Measurements from ENCODE around the gene THRA.

THRA gene

GRCh38 chr17:40098846-40099618 is 36.3 kb downstream of the THRA start:
- H3K9ac ChIP-seq, result peak overlapping the region; percentile 80 to 91 (median 85)
- peaks cover 0 to 25% (median 12%) of the 10 kb centered on the region in 11 experiments; a peak in 14 of 22 replicates for H3K36me3 ChIP-seq
- H3K4me2 ChIP-seq, result peak overlapping the region; percentile 98 to 100 (median 99)
- H3K27ac ChIP-seq, result peak overlapping the region; percentile 90 to 98 (median 95)
- peak overlapping the region; percentile 66 to 82 (median 70) for H3K4me3 ChIP-seq
- TF ChIP-seq Cebpa-rat (IDR thresholded peaks at IDR 0.05), result no peak
- peaks cover 0 to 7% (median 0%) of the 10 kb centered on the region in 11 experiments; a peak in 1 of 22 replicates for H4K20me1 ChIP-seq
- H3K4me1 ChIP-seq, result peaks cover 76 to 91% (median 87%) of the 10 kb centered on the region in 10 experiments
- no peaks in the 10 kb centered on the region for H3K9me3 ChIP-seq (replicated peaks in 1 of 11)
- H3K27me3 ChIP-seq, result no peaks in the 10 kb centered on the region; a peak in 1 of 22 replicates

GRCh38 chr17:40099619-40100418 is 37.1 kb downstream of the THRA start:
- Histone ChIP-seq H3K36me3 (peaks cover 0 to 17% (median 6%) of the 10 kb centered on the region in 11 experiments; a peak in 12 of 22 replicates), H3K4me2 (peak overlapping the region; percentile 94 to 100 (median 99)), H3K27me3 (no peaks in the 10 kb centered on the region; a peak in 1 of 22 replicates), H3K27ac (peak overlapping the region; percentile 90 to 98 (median 95)), H3K4me1 (peaks cover 74 to 91% (median 86%) of the 10 kb centered on the region in 10 experiments), H3K9ac (peak overlapping the region; percentile 76 to 91 (median 83)), H3K9me3 (replicated peaks in 1 of 11) (no peaks in the 10 kb centered on the region), H3K4me3 (peak overlapping the region; percentile 66 to 82 (median 70)), H4K20me1 (peaks cover 0 to 3% (median 0%) of the 10 kb centered on the region in 11 experiments; a peak in 1 of 22 replicates)
- TF ChIP-seq Cebpa-rat (IDR thresholded peaks at IDR 0.05), result no peak

- peak within 1 kb of the TSS; percentile 76 to 91 (median 83) for H3K9ac ChIP-seq
- peak within 1 kb of the TSS; percentile 94 to 100 (median 99) for H3K4me2 ChIP-seq
- no peaks in the 10 kb centered on the region for H3K9me3 ChIP-seq (replicated peaks in 1 of 11)
- peak within 1 kb of the TSS; percentile 66 to 82 (median 70) for H3K4me3 ChIP-seq
- no peaks in the 10 kb centered on the region; a peak in 1 of 22 replicates for H3K27me3 ChIP-seq
- H3K4me1 ChIP-seq, result peaks cover 74 to 91% (median 86%) of the 10 kb centered on the region in 10 experiments
- peak within 1 kb of the TSS; percentile 90 to 98 (median 95) for H3K27ac ChIP-seq
- no peak for TF ChIP-seq Cebpa-rat (IDR thresholded peaks at IDR 0.05)
- H4K20me1 ChIP-seq, result no peaks in the 10 kb centered on the region; a peak in 1 of 22 replicates
- peaks cover 0 to 12% (median 4%) of the 10 kb centered on the region in 11 experiments; a peak in 5 of 22 replicates for H3K36me3 ChIP-seq
These were observed 37.6 kb downstream of the THRA start, which contains the start of gene NR1D1 for GRCh38 chr17:40100419-40100668. Gene NR1D1, minus strand, starts transcription at chr17:40100589. Its CDS starts 495 bp downstream, at chr17:40100094.

DNA sequence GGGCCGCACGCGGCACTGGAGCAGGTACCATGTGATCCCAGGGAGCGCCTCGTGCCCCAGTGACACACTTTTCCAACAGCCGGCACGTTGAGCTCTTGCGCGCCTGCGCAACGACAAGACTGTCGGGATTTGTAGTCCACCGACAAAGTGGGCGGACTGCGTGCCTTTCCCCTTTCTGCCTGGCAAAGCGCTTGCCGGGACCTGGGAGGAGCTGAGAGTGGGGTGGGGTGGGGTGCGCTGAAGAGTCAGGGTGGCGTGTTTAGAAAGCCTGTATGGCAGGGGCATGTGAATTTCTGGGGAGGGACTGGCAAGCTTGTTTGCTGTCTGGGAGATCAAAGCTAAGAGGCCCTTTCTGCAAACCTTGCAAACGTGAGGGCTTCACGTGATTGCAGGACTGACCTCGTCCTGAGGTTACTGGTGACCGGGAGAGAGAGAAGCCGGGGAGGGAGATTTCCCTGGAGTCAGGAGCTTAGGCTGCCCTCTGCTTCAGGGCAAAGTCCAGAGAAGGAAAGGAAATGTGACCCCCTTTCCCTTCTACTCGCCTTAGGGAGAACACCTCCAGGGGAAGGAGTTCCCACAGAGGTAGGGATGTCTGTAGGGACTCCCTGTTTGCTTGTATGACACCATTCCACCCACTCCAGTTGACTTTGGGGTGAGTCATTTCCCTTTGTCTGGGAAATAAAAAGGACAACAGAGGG is 38.1 kb downstream of the THRA start:
- Histone ChIP-seq H3K4me1 (peaks cover 74 to 91% (median 86%) of the 10 kb centered on the region in 10 experiments), H3K27ac (peak overlapping the region; percentile 90 to 98 (median 95))
- no peak for TF ChIP-seq Cebpa-rat (IDR thresholded peaks at IDR 0.05)

DNA sequence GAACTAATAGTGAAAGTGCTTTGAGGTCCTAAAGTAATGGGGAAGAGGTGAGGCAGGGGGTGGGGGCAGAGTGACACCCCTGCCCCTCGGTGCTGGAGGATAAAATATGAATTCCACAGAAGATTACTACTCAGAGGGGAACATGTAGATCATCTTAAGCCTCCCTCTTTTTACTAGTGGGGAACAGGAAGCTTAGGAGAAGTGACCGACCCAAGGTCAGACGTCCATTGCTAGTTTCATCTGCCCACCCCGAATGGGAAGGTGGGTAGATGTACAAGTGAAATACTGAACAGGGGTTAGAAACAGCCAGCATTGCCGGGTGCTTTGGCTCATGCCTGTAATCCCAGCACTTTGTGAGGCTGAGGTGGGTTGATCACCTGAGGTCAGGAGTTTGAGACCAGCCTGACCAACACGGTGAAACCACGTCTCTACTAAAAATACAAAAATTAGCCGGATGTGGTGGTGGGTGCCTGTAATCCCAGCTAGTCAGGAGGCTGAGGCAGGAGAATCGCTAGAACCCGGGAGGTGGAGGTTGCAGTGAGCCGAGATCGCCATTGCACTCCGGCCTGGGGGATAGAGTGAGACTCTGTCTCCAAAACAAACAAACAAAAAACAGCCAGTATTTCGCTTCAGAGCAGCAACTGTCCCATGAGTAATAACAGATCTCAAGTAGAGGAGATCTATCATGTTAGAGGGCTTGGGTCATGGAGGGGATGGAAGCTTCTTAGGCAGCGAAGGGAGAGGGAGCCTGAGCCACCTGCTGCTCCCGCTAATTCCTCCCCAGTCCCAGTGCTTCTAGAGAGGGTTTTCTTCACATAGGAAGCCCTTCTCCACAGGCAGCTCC is 38.8 kb downstream of the THRA start:
- peak overlapping the region in 7 of 10 experiments; percentile 66 to 82 (median 70); a peak in 11 of 20 replicates for H3K4me3 ChIP-seq
- H3K4me2 ChIP-seq, result peak overlapping the region; percentile 94 to 100 (median 99)
- H3K4me1 ChIP-seq, result peaks cover 77 to 94% (median 90%) of the 10 kb centered on the region in 10 experiments
- peak overlapping the region in 10 of 11 experiments; percentile 36 to 98 (median 95); a peak in 18 of 22 replicates for H3K27ac ChIP-seq
- H4K20me1 ChIP-seq, result no peaks in the 10 kb centered on the region
- no peaks in the 10 kb centered on the region for H3K9me3 ChIP-seq (replicated peaks in 1 of 11)
- no peaks in the 10 kb centered on the region; a peak in 1 of 22 replicates for H3K27me3 ChIP-seq
- no peak for TF ChIP-seq Cebpa-rat (IDR thresholded peaks at IDR 0.05)
- peak overlapping the region in 10 of 11 experiments; percentile 76 to 91 (median 83); a peak in 13 of 22 replicates for H3K9ac ChIP-seq
- peaks cover 0 to 10% (median 4%) of the 10 kb centered on the region in 11 experiments; a peak in 5 of 22 replicates for H3K36me3 ChIP-seq

More for the DNA sequence above, 38.1 kb downstream of the THRA start:
- Histone ChIP-seq H4K20me1 (no peaks in the 10 kb centered on the region), H3K9me3 (replicated peaks in 1 of 11) (no peaks in the 10 kb centered on the region), H3K36me3 (peaks cover 0 to 10% (median 4%) of the 10 kb centered on the region in 11 experiments; a peak in 5 of 22 replicates), H3K4me2 (peak overlapping the region; percentile 94 to 100 (median 99)), H3K9ac (peak overlapping the region; percentile 76 to 91 (median 83)), H3K27me3 (no peaks in the 10 kb centered on the region; a peak in 1 of 22 replicates), H3K4me3 (peak overlapping the region; percentile 66 to 82 (median 70))

DNA sequence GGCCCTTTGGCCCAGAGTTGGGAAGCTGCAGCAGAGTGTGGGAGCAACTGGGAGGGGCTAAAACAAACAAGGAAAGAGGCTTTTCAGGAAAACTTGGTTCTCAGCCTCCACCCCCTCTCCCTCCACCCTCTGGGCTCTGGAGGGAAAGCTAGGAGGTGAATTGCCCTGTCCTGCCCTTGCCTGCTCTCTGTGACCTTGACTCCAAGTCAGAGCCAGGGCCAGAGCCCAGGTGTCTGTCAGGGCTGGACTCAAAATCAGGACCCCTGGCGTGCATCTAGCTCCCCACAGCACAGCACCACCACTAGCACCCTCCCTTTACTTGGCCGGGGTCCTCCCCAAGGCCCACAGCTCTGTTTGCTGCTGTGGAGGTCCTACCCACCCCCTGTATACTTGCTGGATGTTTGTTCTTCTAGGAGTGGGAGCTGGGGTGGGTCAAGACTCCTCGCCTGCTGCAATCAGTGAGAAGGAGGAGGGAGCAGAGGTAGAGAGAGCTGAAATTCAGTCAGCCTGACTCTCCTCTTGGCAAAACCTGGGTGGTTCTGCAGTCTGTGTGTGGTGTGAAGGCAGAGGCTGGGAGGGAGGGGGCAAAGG is 40.4 kb downstream of the THRA start:
- H3K27me3 ChIP-seq, result no peaks in the 10 kb centered on the region; a peak in 1 of 22 replicates
- no peaks in the 10 kb centered on the region for H4K20me1 ChIP-seq
- H3K4me3 ChIP-seq, result no peak overlapping the region
- TF ChIP-seq Cebpa-rat (IDR thresholded peaks at IDR 0.05), result no peak
- H3K9ac ChIP-seq, result peak overlapping the region in 7 of 11 experiments; percentile 14 to 55 (median 42); a peak in 15 of 22 replicates
- H3K4me1 ChIP-seq, result peaks cover 75 to 94% (median 90%) of the 10 kb centered on the region in 10 experiments
- H3K36me3 ChIP-seq, result no peaks in the 10 kb centered on the region
- H3K27ac ChIP-seq, result peak overlapping the region in 9 of 11 experiments; percentile 3 to 57 (median 30); a peak in 14 of 22 replicates
- no peaks in the 10 kb centered on the region for H3K9me3 ChIP-seq (replicated peaks in 1 of 11)
- peak overlapping the region; percentile 46 to 91 (median 68) for H3K4me2 ChIP-seq

- H3K9me3 ChIP-seq (replicated peaks in 1 of 11), result no peaks in the 10 kb centered on the region
- H3K27me3 ChIP-seq, result no peaks in the 10 kb centered on the region; a peak in 1 of 22 replicates
- peak overlapping the region in 6 of 11 experiments; percentile 29 to 55 (median 46); a peak in 11 of 22 replicates for H3K9ac ChIP-seq
- H4K20me1 ChIP-seq, result no peaks in the 10 kb centered on the region
- TF ChIP-seq Cebpa-rat (IDR thresholded peaks at IDR 0.05), result no peak
- H3K36me3 ChIP-seq, result no peaks in the 10 kb centered on the region
- H3K27ac ChIP-seq, result peak overlapping the region in 7 of 11 experiments; percentile 3 to 57 (median 32); a peak in 11 of 22 replicates
- no peak overlapping the region for H3K4me3 ChIP-seq
- H3K4me1 ChIP-seq, result peaks cover 74 to 94% (median 90%) of the 10 kb centered on the region in 10 experiments
- H3K4me2 ChIP-seq, result peak overlapping the region; percentile 46 to 91 (median 68)
These were observed 40.9 kb downstream of the THRA start for GRCh38 chr17:40103688-40104087.

All from BLaER1 treated with 17β-estradiol and CSF1 and Interleukin-3, amounts not matched to agents 10 nM and 100 nM (cell line).